Stomach (tissue), 9 donors: Measurements from ENCODE around the gene ANAPC4. TPM values are rescaled to one million over a fixed set of nuclear protein-coding genes. Genes with fewer than 3 reads are reported as not detected.
A peak's percentile ranks its signal among the peaks of the same experiment; 100 is the strongest.

ENCODE experiments used
- DNase-seq, 2 donors: peaks; one replicate each; pipeline versions ENCODE4 v3.0.0 to v3.0.0-alpha.2; 2013 to 2019
- H3K27ac ChIP-seq, 5 donors: fragments of 200-600 bp in 4 of 5; sonication (generic) in 4 of 5; one replicate each; pipeline ENCODE4 v1.5.1; 2013 to 2019; ENCODE audit warnings: mild to moderate bottlenecking in 1 of 5, moderate library complexity in 1 of 5
- H3K27me3 ChIP-seq, 3 donors: fragments of 200-600 bp; sonication (generic); one replicate each; pipeline ENCODE4 v1.5.1; 2017 to 2019; ENCODE audit warnings: mixed run types in 1 of 3
- H3K36me3 ChIP-seq, 4 donors: fragments of 200-600 bp; sonication (generic); 1 replicate in 3 of 4; 2 replicates in 1 of 4; pipeline ENCODE4 v1.5.1; 2016 to 2019
- H3K4me1 ChIP-seq, 4 donors: fragments of 200-600 bp; sonication (generic); one replicate each; pipeline ENCODE4 v1.5.1; 2016 to 2019
- H3K4me3 ChIP-seq, 4 donors: fragments of 200-600 bp; sonication (generic) in 3 of 4; one replicate each; pipeline ENCODE4 v1.5.1; 2016 to 2019; ENCODE audit warnings: mild to moderate bottlenecking in 1 of 4
- H3K9me3 ChIP-seq, 4 donors: fragments of 200-600 bp; sonication (generic); one replicate each; pipeline ENCODE4 v1.5.1; 2016 to 2019
- EP300 ChIP-seq: sonication (generic); formaldehyde crosslinking; IDR thresholded peaks from one replicate; pipeline ENCODE4 v1.6.1; 2017; ENCODE audit warnings: antibody characterized with exemption
- POLR2A ChIP-seq, 4 donors: fragments of 450-650 bp; IDR thresholded peaks; one replicate each; pipeline ENCODE4 v1.6.1; 2016; ENCODE audit warnings: antibody characterized with exemption in 4 of 4, control low read depth in 2 of 4, mild to moderate bottlenecking in 1 of 4, moderate library complexity in 1 of 4
- POLR2AphosphoS5 ChIP-seq, 3 donors: sonication (generic); formaldehyde crosslinking; IDR thresholded peaks; one replicate each; pipeline ENCODE4 v1.6.1; 2016; ENCODE audit warnings: antibody characterized with exemption in 3 of 3
- WGBS, 5 donors: extraction: QIAGEN DNeasy Blood & Tissue Kit in 3 of 5; methylation state at CpG; one replicate each; pipeline versions ENCODE4 v1.1.5 to v1.1.7; 2013 to 2018; 5-methylcytosine and 5-hydroxymethylcytosine counted together
- intact Hi-C: fragments of 100-400 bp; cut with DNase I; formaldehyde crosslinking; loops from one replicate; pipeline ENCODE4 v1.15.1; 2023; ENCODE audit warnings: low total_unique reads
- polyA plus RNA-seq, 3 donors: library from polyadenylated mRNA; stranded (reverse); fragments of 200-250 nt; gene quantifications; one replicate each; pipeline ENCODE4 v1.2.3, GENCODE V29; 2013
- total RNA-seq, 5 donors: library from RNA; depleted of rRNA; stranded (reverse); fragments of >200 nt; gene quantifications; one replicate each; pipeline versions ENCODE4 v1.1.0 to v1.2.3, GENCODE V29; 2014 to 2016
- TF ChIP-seq, protein P1 (sequence below), 7 experiments: fragments of 450-650 bp in 4 of 7; fragments of 200-600 bp in 3 of 7; sonication (generic) in 3 of 7; IDR thresholded peaks; one replicate each; pipeline ENCODE4 v1.5.1; 2016 to 2019; ENCODE audit warnings: antibody characterized with exemption in 7 of 7, control low read depth in 2 of 7, mild to moderate bottlenecking in 1 of 7
- donor health status: healthy with polysubstance abuse.
- donor health status: Bipolar disorder and iron deficiency.
- donor health status: healthy.

ANAPC4 gene
- total and polyA plus RNA-seq, 8 donors: 9.0 to 72.8 (median 27.0) TPM

DNA sequence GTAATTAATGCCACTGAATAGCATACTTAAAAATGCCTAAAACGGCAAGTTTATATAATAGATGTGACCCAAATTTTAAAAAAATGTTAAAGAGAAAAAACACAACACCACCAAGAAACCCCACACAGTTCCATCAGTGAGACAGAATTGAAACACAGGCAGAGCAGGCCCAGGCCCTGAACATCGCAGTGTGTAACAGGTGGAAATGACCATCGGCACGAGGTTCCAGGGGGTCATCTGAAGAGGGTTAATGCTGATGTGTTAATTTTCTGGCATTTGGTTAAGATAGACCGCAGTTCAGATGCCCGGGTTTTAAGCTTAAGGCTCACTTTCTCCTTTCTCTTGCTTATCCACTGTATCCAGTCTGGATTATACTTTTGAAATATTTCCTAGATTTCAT, 66.8 kb downstream of the ANAPC4 start:
- H3K4me3 ChIP-seq: no peak overlapping the region
- no peaks in the 10 kb centered on the region for H3K36me3 ChIP-seq
- peaks cover 0 to 10% (median 3%) of the 10 kb centered on the region in 4 donors for H3K4me1 ChIP-seq
- no peak for TF ChIP-seq EP300
- TF ChIP-seq POLR2A (IDR thresholded peaks at IDR 0.05): no peak
- H3K9me3 ChIP-seq: peaks cover 0 to 3% (median 0%) of the 10 kb centered on the region in 4 donors
- intact Hi-C loops: no loop called here
- H3K27me3 ChIP-seq: no peaks in the 10 kb centered on the region
- DNase-seq: no peak
- 90 to 94% (median 93%) methylated on average over 6 of the region's 6 CpGs for WGBS, 5 donors
- no peak overlapping the region for H3K27ac ChIP-seq

DNA sequence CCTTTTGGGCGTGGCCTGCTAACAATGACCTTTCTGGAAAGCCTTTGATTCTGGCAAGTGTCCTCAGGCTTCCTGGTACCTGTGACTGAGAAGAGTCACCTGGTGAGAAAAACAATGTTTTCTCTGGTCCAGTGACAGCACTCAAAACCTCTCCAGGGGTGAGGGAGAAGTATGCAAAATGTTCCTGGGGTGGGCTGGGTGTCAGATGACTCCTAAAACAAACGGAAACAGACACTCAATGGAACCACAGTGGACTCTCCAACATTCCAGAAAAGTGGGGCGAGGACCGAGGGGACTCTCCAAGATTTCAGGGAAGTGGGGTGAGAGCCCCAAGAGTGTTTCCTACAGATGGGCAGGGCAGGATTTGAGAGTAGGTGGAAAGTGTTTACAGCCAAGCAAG, 69.5 kb downstream of the ANAPC4 start:
- no peak for DNase-seq
- Histone ChIP-seq H3K4me1 (no peaks in the 10 kb centered on the region), H3K27me3 (no peaks in the 10 kb centered on the region), H3K9me3 (no peaks in the 10 kb centered on the region), H3K27ac (no peak overlapping the region), H3K36me3 (no peaks in the 10 kb centered on the region), H3K4me3 (no peak overlapping the region)
- WGBS, 5 donors: 58 to 75% (median 70%) methylated on average over 4 of the region's 4 CpGs
- TF ChIP-seq, protein P1, sequence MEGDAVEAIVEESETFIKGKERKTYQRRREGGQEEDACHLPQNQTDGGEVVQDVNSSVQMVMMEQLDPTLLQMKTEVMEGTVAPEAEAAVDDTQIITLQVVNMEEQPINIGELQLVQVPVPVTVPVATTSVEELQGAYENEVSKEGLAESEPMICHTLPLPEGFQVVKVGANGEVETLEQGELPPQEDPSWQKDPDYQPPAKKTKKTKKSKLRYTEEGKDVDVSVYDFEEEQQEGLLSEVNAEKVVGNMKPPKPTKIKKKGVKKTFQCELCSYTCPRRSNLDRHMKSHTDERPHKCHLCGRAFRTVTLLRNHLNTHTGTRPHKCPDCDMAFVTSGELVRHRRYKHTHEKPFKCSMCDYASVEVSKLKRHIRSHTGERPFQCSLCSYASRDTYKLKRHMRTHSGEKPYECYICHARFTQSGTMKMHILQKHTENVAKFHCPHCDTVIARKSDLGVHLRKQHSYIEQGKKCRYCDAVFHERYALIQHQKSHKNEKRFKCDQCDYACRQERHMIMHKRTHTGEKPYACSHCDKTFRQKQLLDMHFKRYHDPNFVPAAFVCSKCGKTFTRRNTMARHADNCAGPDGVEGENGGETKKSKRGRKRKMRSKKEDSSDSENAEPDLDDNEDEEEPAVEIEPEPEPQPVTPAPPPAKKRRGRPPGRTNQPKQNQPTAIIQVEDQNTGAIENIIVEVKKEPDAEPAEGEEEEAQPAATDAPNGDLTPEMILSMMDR (IDR thresholded peaks at IDR 0.05): no peak
- no peak for TF ChIP-seq POLR2A (IDR thresholded peaks at IDR 0.05)
- TF ChIP-seq POLR2AphosphoS5 (IDR thresholded peaks at IDR 0.05): no peak
- TF ChIP-seq EP300: no peak
- intact Hi-C loops: no loop called here

DNA sequence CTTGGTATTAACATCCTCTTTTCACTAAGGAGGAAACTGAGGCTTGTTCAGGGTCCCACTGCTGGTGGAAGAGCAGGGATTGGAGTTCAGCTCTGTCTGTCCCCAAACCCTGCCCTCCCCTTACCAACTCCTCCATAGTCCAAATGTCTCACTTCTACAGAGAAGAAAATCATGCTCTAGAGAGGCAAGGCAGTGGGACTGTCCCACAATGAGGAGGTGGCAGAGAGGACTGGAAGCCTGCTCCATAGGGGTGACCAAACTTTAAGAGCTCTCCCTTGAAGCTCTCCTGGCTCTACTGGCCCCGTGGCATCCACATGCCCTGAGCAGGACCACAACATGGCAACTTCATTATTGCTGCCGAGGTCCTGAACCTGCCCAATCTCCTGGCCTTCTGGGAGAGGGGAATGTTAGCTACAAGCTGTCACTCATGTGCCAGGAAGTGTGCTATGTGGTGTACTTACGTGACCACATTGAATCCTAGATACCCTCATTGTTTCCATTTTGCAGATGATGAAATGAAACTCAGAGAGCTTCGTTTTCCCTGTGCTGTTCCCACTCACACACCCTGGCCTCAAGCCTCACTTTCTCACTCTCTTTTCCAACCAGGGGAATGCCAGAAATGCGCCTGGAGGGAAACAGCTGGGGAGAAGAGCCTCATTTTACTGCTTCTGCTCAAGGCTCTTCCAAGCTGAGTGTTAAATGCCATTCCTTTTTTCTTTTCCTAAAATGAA, 71.5 kb downstream of the ANAPC4 start:
- Histone ChIP-seq H3K27me3 (no peaks in the 10 kb centered on the region), H3K9me3 (no peaks in the 10 kb centered on the region), H3K4me1 (no peaks in the 10 kb centered on the region), H3K27ac (no peak overlapping the region), H3K4me3 (no peak overlapping the region), H3K36me3 (no peaks in the 10 kb centered on the region)
- TF ChIP-seq POLR2A (IDR thresholded peaks at IDR 0.05) (no peak), EP300 (no peak), POLR2AphosphoS5 (IDR thresholded peaks at IDR 0.05) (no peak)
- TF ChIP-seq, protein P1 (IDR thresholded peaks at IDR 0.05): no peak
- intact Hi-C loops: no loop called here
- peak in 1 of 2 donors; percentile 51 for DNase-seq
- WGBS, 5 donors: 67 to 85% (median 77%) methylated on average over 5 of the region's 5 CpGs

DNA sequence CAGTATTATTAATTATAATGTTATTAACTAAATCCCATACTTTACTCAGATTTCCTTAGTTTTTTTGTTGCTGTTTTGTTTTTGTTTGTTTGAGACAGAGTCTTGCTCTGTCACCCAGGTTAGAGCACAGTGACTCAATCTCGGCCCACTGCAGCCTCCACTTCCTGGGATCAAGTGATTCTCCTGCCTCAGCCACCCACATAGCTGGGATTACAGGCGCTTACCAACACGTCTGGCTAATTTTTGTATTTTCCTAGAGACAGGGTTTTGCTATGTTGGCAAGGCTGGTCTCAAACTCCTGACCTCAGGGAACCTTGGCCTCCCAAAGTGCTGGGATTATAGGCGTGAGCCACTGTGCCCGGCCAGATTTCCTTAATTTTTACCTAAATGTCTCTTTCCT, 72.2 kb downstream of the ANAPC4 start:
- Histone ChIP-seq H3K27ac (no peak overlapping the region), H3K4me1 (no peaks in the 10 kb centered on the region), H3K27me3 (no peaks in the 10 kb centered on the region), H3K4me3 (no peak overlapping the region), H3K36me3 (no peaks in the 10 kb centered on the region), H3K9me3 (no peaks in the 10 kb centered on the region)
- no peak for DNase-seq
- TF ChIP-seq, protein P1 (IDR thresholded peaks at IDR 0.05): no peak
- no peak for TF ChIP-seq POLR2A (IDR thresholded peaks at IDR 0.05)
- TF ChIP-seq EP300: no peak
- no peak for TF ChIP-seq POLR2AphosphoS5 (IDR thresholded peaks at IDR 0.05)
- WGBS, 5 donors: 63 to 80% (median 77%) methylated on average over 5 of the region's 5 CpGs
- intact Hi-C loops: no loop called here

DNA sequence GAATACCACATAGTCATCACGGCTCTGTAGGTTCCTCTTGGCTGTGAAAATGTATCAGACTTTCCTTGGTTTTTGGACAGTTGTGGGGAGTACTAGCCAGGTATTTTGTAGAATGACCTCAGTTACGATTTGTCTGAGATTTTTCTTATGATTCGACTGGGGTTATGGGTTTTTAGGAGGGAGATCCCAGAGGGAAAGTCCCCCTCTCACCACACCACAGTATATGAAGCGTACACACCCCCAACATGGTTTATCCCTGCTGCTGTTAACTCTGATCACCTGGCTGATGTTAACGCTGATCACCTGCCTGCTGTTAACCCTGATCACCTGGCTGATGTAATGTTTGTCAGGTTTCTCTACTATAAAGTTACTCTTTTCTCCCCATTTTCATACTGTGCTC, 72.6 kb downstream of the ANAPC4 start:
- TF ChIP-seq POLR2A (IDR thresholded peaks at IDR 0.05) (no peak), EP300 (no peak), POLR2AphosphoS5 (IDR thresholded peaks at IDR 0.05) (no peak)
- TF ChIP-seq, protein P1 (IDR thresholded peaks at IDR 0.05): no peak
- H3K36me3 ChIP-seq: no peaks in the 10 kb centered on the region
- WGBS, 5 donors: 82 to 88% (median 86%) methylated on average over 5 of the region's 5 CpGs
- intact Hi-C loops: no loop called here
- no peak overlapping the region for H3K4me3 ChIP-seq
- no peaks in the 10 kb centered on the region for H3K4me1 ChIP-seq
- H3K9me3 ChIP-seq: no peaks in the 10 kb centered on the region
- H3K27me3 ChIP-seq: no peaks in the 10 kb centered on the region
- H3K27ac ChIP-seq: no peak overlapping the region
- no peak for DNase-seq
